H1 (cell line): ENCODE results near the gene XDH. TPM values are rescaled to one million over a fixed set of nuclear protein-coding genes. Genes with fewer than 3 reads are reported as not detected.

Experiments used
- BACH1 ChIP-seq: IDR thresholded peaks from 2 replicates; pipeline ENCODE4 v1.6.1; 2012; ENCODE audit warnings: low read length, improper control_type of control experiment
- BCL11A ChIP-seq, 2 experiments: IDR thresholded peaks; one replicate each; pipeline ENCODE4 v1.6.1; 2011; ENCODE audit warnings: low read depth in 2 of 2, low read length in 2 of 2, mild to moderate bottlenecking in 2 of 2
- CBX5 ChIP-seq: fragments of 300-800, 300-1000 bp; sonication (generic); IDR thresholded peaks from 2 replicates; pipeline ENCODE4 v1.7.1; 2016; ENCODE audit warnings: antibody characterized with exemption, low read length, low read depth
- CHD1 ChIP-seq: IDR thresholded peaks from 2 replicates; pipeline ENCODE4 v1.6.1; 2012; ENCODE audit warnings: low read depth, low read length, improper control_type of control experiment
- CHD2 ChIP-seq: IDR thresholded peaks from 2 replicates; pipeline ENCODE4 v1.6.1; 2012; ENCODE audit warnings: low read length, improper control_type of control experiment
- EZH2 ChIP-seq: fragments of 200-600 bp; sonication (generic); IDR thresholded peaks from 2 replicates; pipeline ENCODE4 v1.7.1; 2012; ENCODE audit warnings: low read depth, mild to moderate bottlenecking, moderate library complexity, low read length, inconsistent platforms; ENCODE audit not compliant: severe bottlenecking
- JUN ChIP-seq: IDR thresholded peaks from 2 replicates; pipeline ENCODE4 v1.6.1; 2011; ENCODE audit warnings: low read depth, mild to moderate bottlenecking, improper control_type of control experiment, low read length
- KDM5A ChIP-seq: fragments of 200-600 bp; IDR thresholded peaks from 2 replicates; pipeline ENCODE4 v1.7.1; 2012; ENCODE audit warnings: mild to moderate bottlenecking, low read length, inconsistent platforms, mixed read lengths
- RAD21 ChIP-seq, 2 experiments: IDR thresholded peaks in 1 of 2; conservative IDR thresholded peaks in 1 of 2; 2 replicates each; pipeline ENCODE4 v1.6.1; 2011; ENCODE audit warnings: low read depth in 2 of 2, low read length in 2 of 2, improper control_type of control experiment in 1 of 2, inconsistent platforms in 1 of 2, mild to moderate bottlenecking in 1 of 2, moderate library complexity in 1 of 2
- SIRT6 ChIP-seq: IDR thresholded peaks from one replicate; pipeline ENCODE4 v1.7.1; 2012; ENCODE audit warnings: low read length, inconsistent platforms
- TAF7 ChIP-seq: optimal IDR thresholded peaks from 2 replicates; pipeline ENCODE3; 2011; ENCODE audit warnings: low read depth, mild to moderate bottlenecking, inconsistent platforms, low read length, moderate library complexity, borderline replicate concordance
- polyA plus RNA-seq, 7 experiments: library from polyadenylated mRNA; depleted of rRNA in 3 of 7; stranded (reverse) in 5 of 7; unstranded in 2 of 7; fragments of >200 nt in 5 of 7; fragments of 200-250 nt in 2 of 7; gene quantifications; 1 replicate in 5 of 7; 2 replicates in 1 of 7; 4 replicates in 1 of 7; pipeline versions ENCODE4 v1.2.1 to v1.2.3, GENCODE V29; 2011 to 2013; ENCODE audit warnings: missing spikeins in 2 of 7, mixed read lengths in 2 of 7
- total RNA-seq: library from RNA; stranded (reverse); fragmentation: NEBNext Ultra II Directional; extraction: Animal tissue kit (Norgen Biotek cat#: 25700); gene quantifications from 2 replicates; pipeline ENCODE4 v1.2.1, GENCODE V29; 2021
- TF ChIP-seq, protein P1 (sequence below): fragments of 300-600 bp; sonication (generic); IDR thresholded peaks from 2 replicates; pipeline ENCODE4 v1.7.1; 2012; ENCODE audit warnings: low read length, moderate library complexity, mild to moderate bottlenecking, inconsistent platforms; ENCODE audit not compliant: insufficient replicate concordance

XDH gene
- total and polyA plus RNA-seq, 2 of the 8 experiments (the other 6 are each of a cell fraction or from before 2014, with no cell fraction given) = 0.68 to 1.2 TPM

DNA sequence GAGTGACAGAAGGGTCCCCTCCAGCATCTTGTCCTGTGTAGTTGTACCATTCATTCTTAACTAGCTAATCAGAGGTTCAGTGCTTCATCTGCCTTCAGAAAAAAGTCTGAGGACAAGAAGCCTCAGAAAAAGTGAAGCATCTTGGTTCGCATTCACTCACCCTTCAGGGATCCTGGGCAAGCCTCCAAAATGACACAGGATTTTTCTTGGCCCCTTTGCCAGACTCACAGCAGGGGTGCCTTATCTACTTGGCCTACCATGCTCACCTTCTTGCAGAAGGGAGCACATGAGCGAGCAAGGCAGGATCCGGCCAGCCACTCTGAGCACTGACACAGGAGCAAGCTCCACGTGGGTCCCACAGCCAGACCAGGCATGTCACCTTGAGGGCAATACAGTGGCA lies 43.1 kb upstream of the XDH start (continued):
- TF ChIP-seq, protein P1, sequence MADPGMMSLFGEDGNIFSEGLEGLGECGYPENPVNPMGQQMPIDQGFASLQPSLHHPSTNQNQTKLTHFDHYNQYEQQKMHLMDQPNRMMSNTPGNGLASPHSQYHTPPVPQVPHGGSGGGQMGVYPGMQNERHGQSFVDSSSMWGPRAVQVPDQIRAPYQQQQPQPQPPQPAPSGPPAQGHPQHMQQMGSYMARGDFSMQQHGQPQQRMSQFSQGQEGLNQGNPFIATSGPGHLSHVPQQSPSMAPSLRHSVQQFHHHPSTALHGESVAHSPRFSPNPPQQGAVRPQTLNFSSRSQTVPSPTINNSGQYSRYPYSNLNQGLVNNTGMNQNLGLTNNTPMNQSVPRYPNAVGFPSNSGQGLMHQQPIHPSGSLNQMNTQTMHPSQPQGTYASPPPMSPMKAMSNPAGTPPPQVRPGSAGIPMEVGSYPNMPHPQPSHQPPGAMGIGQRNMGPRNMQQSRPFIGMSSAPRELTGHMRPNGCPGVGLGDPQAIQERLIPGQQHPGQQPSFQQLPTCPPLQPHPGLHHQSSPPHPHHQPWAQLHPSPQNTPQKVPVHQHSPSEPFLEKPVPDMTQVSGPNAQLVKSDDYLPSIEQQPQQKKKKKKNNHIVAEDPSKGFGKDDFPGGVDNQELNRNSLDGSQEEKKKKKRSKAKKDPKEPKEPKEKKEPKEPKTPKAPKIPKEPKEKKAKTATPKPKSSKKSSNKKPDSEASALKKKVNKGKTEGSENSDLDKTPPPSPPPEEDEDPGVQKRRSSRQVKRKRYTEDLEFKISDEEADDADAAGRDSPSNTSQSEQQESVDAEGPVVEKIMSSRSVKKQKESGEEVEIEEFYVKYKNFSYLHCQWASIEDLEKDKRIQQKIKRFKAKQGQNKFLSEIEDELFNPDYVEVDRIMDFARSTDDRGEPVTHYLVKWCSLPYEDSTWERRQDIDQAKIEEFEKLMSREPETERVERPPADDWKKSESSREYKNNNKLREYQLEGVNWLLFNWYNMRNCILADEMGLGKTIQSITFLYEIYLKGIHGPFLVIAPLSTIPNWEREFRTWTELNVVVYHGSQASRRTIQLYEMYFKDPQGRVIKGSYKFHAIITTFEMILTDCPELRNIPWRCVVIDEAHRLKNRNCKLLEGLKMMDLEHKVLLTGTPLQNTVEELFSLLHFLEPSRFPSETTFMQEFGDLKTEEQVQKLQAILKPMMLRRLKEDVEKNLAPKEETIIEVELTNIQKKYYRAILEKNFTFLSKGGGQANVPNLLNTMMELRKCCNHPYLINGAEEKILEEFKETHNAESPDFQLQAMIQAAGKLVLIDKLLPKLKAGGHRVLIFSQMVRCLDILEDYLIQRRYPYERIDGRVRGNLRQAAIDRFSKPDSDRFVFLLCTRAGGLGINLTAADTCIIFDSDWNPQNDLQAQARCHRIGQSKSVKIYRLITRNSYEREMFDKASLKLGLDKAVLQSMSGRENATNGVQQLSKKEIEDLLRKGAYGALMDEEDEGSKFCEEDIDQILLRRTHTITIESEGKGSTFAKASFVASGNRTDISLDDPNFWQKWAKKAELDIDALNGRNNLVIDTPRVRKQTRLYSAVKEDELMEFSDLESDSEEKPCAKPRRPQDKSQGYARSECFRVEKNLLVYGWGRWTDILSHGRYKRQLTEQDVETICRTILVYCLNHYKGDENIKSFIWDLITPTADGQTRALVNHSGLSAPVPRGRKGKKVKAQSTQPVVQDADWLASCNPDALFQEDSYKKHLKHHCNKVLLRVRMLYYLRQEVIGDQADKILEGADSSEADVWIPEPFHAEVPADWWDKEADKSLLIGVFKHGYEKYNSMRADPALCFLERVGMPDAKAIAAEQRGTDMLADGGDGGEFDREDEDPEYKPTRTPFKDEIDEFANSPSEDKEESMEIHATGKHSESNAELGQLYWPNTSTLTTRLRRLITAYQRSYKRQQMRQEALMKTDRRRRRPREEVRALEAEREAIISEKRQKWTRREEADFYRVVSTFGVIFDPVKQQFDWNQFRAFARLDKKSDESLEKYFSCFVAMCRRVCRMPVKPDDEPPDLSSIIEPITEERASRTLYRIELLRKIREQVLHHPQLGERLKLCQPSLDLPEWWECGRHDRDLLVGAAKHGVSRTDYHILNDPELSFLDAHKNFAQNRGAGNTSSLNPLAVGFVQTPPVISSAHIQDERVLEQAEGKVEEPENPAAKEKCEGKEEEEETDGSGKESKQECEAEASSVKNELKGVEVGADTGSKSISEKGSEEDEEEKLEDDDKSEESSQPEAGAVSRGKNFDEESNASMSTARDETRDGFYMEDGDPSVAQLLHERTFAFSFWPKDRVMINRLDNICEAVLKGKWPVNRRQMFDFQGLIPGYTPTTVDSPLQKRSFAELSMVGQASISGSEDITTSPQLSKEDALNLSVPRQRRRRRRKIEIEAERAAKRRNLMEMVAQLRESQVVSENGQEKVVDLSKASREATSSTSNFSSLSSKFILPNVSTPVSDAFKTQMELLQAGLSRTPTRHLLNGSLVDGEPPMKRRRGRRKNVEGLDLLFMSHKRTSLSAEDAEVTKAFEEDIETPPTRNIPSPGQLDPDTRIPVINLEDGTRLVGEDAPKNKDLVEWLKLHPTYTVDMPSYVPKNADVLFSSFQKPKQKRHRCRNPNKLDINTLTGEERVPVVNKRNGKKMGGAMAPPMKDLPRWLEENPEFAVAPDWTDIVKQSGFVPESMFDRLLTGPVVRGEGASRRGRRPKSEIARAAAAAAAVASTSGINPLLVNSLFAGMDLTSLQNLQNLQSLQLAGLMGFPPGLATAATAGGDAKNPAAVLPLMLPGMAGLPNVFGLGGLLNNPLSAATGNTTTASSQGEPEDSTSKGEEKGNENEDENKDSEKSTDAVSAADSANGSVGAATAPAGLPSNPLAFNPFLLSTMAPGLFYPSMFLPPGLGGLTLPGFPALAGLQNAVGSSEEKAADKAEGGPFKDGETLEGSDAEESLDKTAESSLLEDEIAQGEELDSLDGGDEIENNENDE = no peak
- TF ChIP-seq CHD1 = no peak
- TF ChIP-seq KDM5A = no peak
- no peak for TF ChIP-seq BACH1
- no peak for TF ChIP-seq BCL11A (IDR thresholded peaks at IDR 0.05; ENCODE audit: low read depth in 2 of 2, low read length in 2 of 2)
- TF ChIP-seq TAF7 = no peak
- no peak for TF ChIP-seq SIRT6
- no peak for TF ChIP-seq CHD2
- no peak for TF ChIP-seq EZH2
- TF ChIP-seq JUN = no peak
- TF ChIP-seq CBX5 = no peak
- no peak for TF ChIP-seq RAD21 (IDR thresholded peaks at IDR 0.05 in 1 of 2, conservative IDR thresholded peaks at IDR 0.05 in 1 of 2; ENCODE audit: low read depth in 2 of 2, low read length in 2 of 2)
